Endodermal cell (in vitro differentiated cells): ENCODE results near the gene FEM1C. TPM values are rescaled to one million over a fixed set of nuclear protein-coding genes. Genes with fewer than 3 reads are reported as not detected.

Experiments used
- DNase-seq: peaks from one replicate; pipeline ENCODE4 v3.0.0-alpha.2; 2017
- H3K27ac ChIP-seq: 2 replicates; pipeline ENCODE4 v1.5.1; 2013; ENCODE audit warnings: mild to moderate bottlenecking, low read depth, low read length, moderate library complexity
- H3K27me3 ChIP-seq: 2 replicates; pipeline ENCODE4 v1.6.1; 2013; ENCODE audit warnings: mild to moderate bottlenecking, low read length, moderate library complexity; ENCODE audit not compliant: insufficient read depth, control insufficient read depth, poor library complexity, severe bottlenecking
- H3K36me3 ChIP-seq: 2 replicates; pipeline ENCODE4 v1.7.0; 2013; ENCODE audit warnings: mild to moderate bottlenecking, low read length, moderate library complexity; ENCODE audit not compliant: control insufficient read depth, insufficient read depth
- H3K4me1 ChIP-seq: one replicate; pipeline ENCODE4 v1.7.0; 2013; ENCODE audit warnings: low read length; ENCODE audit not compliant: control insufficient read depth, insufficient read depth
- H3K4me3 ChIP-seq: 2 replicates; pipeline ENCODE4 v1.5.1; 2013; ENCODE audit warnings: mild to moderate bottlenecking, low read length, moderate library complexity
- H3K9ac ChIP-seq: 2 replicates; pipeline ENCODE4 v1.6.1; 2013; ENCODE audit warnings: mild to moderate bottlenecking, low read length, moderate library complexity; ENCODE audit not compliant: poor library complexity, severe bottlenecking; ENCODE audit errors: extremely low read depth
- H3K9me3 ChIP-seq: 2 replicates; pipeline ENCODE4 v1.6.1; 2013; ENCODE audit warnings: mild to moderate bottlenecking, low read length, moderate library complexity; ENCODE audit not compliant: control insufficient read depth
- H3K27ac Mint-ChIP-seq: 2 replicates; pipeline ENCODE4 v1.8.0; 2020; ENCODE audit warnings: mixed read lengths
- H3K27me3 Mint-ChIP-seq: 2 replicates; pipeline ENCODE4 v1.8.0; 2021; ENCODE audit warnings: mild to moderate bottlenecking, mixed read lengths; ENCODE audit not compliant: insufficient read depth
- H3K36me3 Mint-ChIP-seq: 2 replicates; pipeline ENCODE4 v1.8.0; 2020; ENCODE audit warnings: low read depth, mixed read lengths
- H3K4me1 Mint-ChIP-seq: 2 replicates; pipeline ENCODE4 v1.8.0; 2020; ENCODE audit warnings: mixed read lengths
- H3K4me3 Mint-ChIP-seq: 2 replicates; pipeline ENCODE4 v1.8.0; 2020; ENCODE audit warnings: mild to moderate bottlenecking, moderate library complexity, mixed read lengths
- H3K9me3 Mint-ChIP-seq: 2 replicates; pipeline ENCODE4 v1.8.0; 2020; ENCODE audit warnings: mild to moderate bottlenecking, mixed read lengths
- CTCF ChIP-seq: fragments of 200-600 bp; sonication (generic); conservative IDR thresholded peaks from 2 replicates; pipeline ENCODE4 v1.5.0; 2021; ENCODE audit warnings: antibody characterized with exemption, mild to moderate bottlenecking
- WGBS, 2 experiments: methylation state at CpG; one replicate each; pipeline versions ENCODE4 v1.1.5 to v1.1.7; 2013; ENCODE audit warnings: missing lambda C conversion rate in 2 of 2, mixed read lengths in 1 of 2; ENCODE audit not compliant: insufficient coverage in 1 of 2, insufficient read length in 1 of 2; 5-methylcytosine and 5-hydroxymethylcytosine counted together
- total RNA-seq, 2 donors: library from RNA; stranded (reverse); fragmentation: NEBNext Ultra II Directional in 1 of 2; extraction: Animal tissue kit (Norgen Biotek cat#: 25700) in 1 of 2; gene quantifications; 2 replicates in 1 of 2; 3 replicates in 1 of 2; pipeline ENCODE4 v1.2.1, GENCODE V29; 2021

Gene FEM1C
- total RNA-seq, 2 donors from 2014 or later, result 12.3 to 14.4 TPM

DNA sequence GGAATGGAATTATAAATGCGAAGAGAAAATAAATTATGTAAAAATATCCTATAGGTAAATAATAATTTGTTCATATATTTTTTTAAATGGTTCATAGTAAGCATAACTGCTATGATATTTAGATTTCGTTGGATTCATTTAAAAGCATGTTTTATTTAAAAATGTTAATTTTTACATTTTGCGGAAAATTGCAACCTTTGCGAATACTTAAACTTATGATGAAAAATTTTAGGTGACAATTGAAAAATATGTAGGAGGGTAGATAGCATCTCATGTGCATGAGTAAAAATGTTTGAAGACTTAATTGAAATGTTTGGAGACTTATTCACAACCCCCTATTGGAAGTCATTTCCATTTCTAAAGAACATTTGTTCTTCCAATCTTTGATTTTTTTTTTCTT is 4.1 kb upstream of the FEM1C start:
- no peaks in the 10 kb centered on the region for H3K27me3 ChIP-seq
- peaks cover 8% of the 10 kb centered on the region for H3K27me3 Mint-ChIP-seq
- H3K4me3 ChIP-seq, result no peak overlapping the region
- H3K4me1 Mint-ChIP-seq, result peaks cover 21% of the 10 kb centered on the region
- peaks cover 11% of the 10 kb centered on the region for H3K9me3 Mint-ChIP-seq
- no peaks in the 10 kb centered on the region for H3K36me3 ChIP-seq
- peaks cover 11% of the 10 kb centered on the region for H3K9me3 ChIP-seq
- DNase-seq, result no peak
- peaks cover 6% of the 10 kb centered on the region for H3K4me1 ChIP-seq
- 97 to 100% methylated on average over 2 to 3 of the region's 4 CpGs for WGBS, 2 experiments
- H3K36me3 Mint-ChIP-seq, result no peaks in the 10 kb centered on the region
- no peak overlapping the region for H3K9ac ChIP-seq
- H3K27ac Mint-ChIP-seq, result no peak overlapping the region
- TF ChIP-seq CTCF, result no peak
- no peak overlapping the region for H3K27ac ChIP-seq
- H3K4me3 Mint-ChIP-seq, result no peak overlapping the region

- Histone ChIP-seq H3K27ac (no peak overlapping the region), H3K9ac (no peak overlapping the region), H3K9me3 (peaks cover 11% of the 10 kb centered on the region), H3K4me1 (no peaks in the 10 kb centered on the region), H3K36me3 (peaks cover 10% of the 10 kb centered on the region), H3K4me3 (peak overlapping the region; percentile 73), H3K27me3 (no peaks in the 10 kb centered on the region)
- Mint-ChIP-seq H3K4me1 (peaks cover 34% of the 10 kb centered on the region), H3K27me3 (no peaks in the 10 kb centered on the region), H3K36me3 (peaks cover 12% of the 10 kb centered on the region), H3K9me3 (peaks cover 11% of the 10 kb centered on the region), H3K4me3 (peak overlapping the region; percentile 97), H3K27ac (no peak overlapping the region)
- DNase-seq, result no peak
- no peak for TF ChIP-seq CTCF
- WGBS, 2 experiments, result 94 to 97% methylated on average over 5 to 9 of the region's 9 CpGs
These were observed 842 bp upstream of the FEM1C start for GRCh38 chr5:115545351-115545882.

- WGBS, 2 experiments, result 0% methylated on average over 8 to 20 of the region's 20 CpGs
- H3K4me3 ChIP-seq, result peak overlapping the region; percentile 92
- TF ChIP-seq CTCF, result no peak
- Mint-ChIP-seq H3K27me3 (no peaks in the 10 kb centered on the region), H3K4me3 (peak overlapping the region; percentile 97), H3K9me3 (peaks cover 11% of the 10 kb centered on the region), H3K4me1 (peaks cover 42% of the 10 kb centered on the region), H3K27ac (peak overlapping the region; percentile 98), H3K36me3 (peaks cover 18% of the 10 kb centered on the region)
- peaks cover 11% of the 10 kb centered on the region for H3K9me3 ChIP-seq
- peaks cover 20% of the 10 kb centered on the region for H3K36me3 ChIP-seq
- H3K27me3 ChIP-seq, result no peaks in the 10 kb centered on the region
- DNase-seq, result no peak
- H3K9ac ChIP-seq, result peak overlapping the region; percentile 85
- peak overlapping the region; percentile 95 for H3K27ac ChIP-seq
- no peaks in the 10 kb centered on the region for H3K4me1 ChIP-seq
These were observed 536 bp downstream of the FEM1C start for GRCh38 chr5:115544043-115544435.
